ENCODE results near the gene ARID4A.
"Not testable (repeated sequence)": the region's sequence is repeated elsewhere in the genome, so short reads cannot be mapped to it uniquely, and the experiment has no call there.

The ARID4A gene, protein sequence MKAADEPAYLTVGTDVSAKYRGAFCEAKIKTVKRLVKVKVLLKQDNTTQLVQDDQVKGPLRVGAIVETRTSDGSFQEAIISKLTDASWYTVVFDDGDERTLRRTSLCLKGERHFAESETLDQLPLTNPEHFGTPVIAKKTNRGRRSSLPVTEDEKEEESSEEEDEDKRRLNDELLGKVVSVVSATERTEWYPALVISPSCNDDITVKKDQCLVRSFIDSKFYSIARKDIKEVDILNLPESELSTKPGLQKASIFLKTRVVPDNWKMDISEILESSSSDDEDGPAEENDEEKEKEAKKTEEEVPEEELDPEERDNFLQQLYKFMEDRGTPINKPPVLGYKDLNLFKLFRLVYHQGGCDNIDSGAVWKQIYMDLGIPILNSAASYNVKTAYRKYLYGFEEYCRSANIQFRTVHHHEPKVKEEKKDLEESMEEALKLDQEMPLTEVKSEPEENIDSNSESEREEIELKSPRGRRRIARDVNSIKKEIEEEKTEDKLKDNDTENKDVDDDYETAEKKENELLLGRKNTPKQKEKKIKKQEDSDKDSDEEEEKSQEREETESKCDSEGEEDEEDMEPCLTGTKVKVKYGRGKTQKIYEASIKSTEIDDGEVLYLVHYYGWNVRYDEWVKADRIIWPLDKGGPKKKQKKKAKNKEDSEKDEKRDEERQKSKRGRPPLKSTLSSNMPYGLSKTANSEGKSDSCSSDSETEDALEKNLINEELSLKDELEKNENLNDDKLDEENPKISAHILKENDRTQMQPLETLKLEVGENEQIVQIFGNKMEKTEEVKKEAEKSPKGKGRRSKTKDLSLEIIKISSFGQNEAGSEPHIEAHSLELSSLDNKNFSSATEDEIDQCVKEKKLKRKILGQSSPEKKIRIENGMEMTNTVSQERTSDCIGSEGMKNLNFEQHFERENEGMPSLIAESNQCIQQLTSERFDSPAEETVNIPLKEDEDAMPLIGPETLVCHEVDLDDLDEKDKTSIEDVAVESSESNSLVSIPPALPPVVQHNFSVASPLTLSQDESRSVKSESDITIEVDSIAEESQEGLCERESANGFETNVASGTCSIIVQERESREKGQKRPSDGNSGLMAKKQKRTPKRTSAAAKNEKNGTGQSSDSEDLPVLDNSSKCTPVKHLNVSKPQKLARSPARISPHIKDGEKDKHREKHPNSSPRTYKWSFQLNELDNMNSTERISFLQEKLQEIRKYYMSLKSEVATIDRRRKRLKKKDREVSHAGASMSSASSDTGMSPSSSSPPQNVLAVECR

GRCh38 chr14:58298477-58299400 lies at the start of gene ARID4A:
Gene ARID4A (plus strand): TSS chr14:58298555. CDS start chr14:58299855, 1,300 bp downstream.
- peak in 2 of 3 donors; percentile 50 to 68 for DNase-seq (ENCODE audit: low read depth in 3 of 3, low spot score in 1 of 3)

GRCh38 chr14:58249611-58250010 lies 48.7 kb upstream of the ARID4A start:
- DNase-seq (ENCODE audit: low read depth in 3 of 3, low spot score in 1 of 3): no peak

GRCh38 chr14:58258156-58258555 lies 40.2 kb upstream of the ARID4A start:
- no peak for DNase-seq (ENCODE audit: low read depth in 3 of 3, low spot score in 1 of 3)

- DNase-seq (ENCODE audit: low read depth in 3 of 3, low spot score in 1 of 3): not testable (repeated sequence)
Observed at GRCh38 chr14:58262005-58262404, 36.4 kb upstream of the ARID4A start.

DNA sequence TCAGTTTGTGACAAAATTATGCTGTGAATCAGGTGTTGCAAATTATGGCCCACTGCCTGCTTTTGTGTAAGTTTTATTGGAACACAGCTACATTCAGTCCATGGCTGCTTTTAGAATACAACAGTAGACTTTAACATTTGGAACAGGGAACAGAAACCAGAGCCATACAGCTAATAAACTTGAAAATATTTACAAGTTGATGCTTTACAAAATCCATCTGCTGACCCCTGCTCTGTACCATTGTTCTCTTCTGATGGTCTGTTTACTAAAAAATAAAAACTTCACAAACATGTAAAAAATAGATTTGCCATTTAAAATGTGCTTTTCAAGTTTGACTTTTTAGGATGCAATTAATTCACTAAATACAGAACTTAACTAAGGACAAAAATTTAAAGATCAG lies 33.0 kb upstream of the ARID4A start:
- DNase-seq (ENCODE audit: low read depth in 3 of 3, low spot score in 1 of 3): no peak

DNA sequence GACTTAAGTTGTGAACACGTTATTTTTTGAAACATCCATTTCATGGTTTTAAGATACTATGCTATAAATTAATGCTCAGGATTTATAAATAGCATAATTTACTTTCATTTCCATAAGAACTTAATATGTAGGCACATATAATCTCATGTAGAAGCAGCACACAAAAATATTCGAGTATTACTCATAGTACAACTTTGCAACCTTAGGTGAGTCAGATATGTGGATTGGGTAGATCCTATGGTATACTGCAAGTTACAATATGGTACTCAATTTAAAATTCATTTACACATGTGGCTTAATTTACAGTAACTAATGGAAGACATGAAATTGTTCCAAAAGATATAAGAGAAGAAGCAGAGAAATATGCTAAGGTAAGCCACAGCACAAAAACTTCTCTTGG lies 27.7 kb upstream of the ARID4A start:
- DNase-seq (ENCODE audit: low read depth in 3 of 3, low spot score in 1 of 3): no peak

DNA sequence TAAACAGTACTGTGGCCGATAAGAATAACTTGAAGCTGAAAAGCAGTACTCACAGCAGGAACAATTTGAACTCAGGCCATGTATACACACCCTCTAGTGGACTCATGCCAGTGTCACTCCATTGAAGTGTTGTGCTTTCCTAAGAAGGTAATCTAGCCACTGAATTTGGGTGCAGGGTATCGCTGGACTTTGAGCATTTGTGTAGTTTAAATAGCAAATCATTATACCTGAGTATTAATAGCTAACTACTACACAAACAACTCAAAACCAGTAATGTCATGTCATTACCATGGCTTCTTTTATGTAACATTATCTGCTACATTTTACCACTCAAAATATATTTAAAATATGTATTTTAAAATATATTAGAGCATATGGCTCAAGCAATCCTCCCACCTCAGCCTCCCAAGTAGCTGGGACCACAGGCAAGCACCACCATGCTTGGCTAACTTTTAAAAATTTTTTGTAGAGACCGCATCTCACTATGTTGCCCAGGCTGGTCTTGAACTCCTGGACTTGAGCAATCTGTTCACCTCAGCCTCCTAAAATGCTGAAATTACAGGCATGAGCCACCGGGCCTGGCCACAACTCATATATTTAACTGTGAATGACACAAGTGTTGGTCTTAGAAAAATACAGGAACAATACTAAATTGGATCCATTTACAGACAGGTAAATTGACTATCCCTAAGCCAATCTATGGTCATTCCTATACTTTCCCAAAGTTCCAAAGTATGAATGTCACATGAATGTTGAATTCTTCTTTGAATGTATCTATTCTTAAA lies 25.6 kb upstream of the ARID4A start:
- DNase-seq (ENCODE audit: low read depth in 3 of 3, low spot score in 1 of 3): no peak

- DNase-seq (ENCODE audit: low read depth in 3 of 3, low spot score in 1 of 3): no peak
Observed at GRCh38 chr14:58274881-58275280, 23.5 kb upstream of the ARID4A start.

- no peak for DNase-seq (ENCODE audit: low read depth in 3 of 3, low spot score in 1 of 3)
Observed at GRCh38 chr14:58275527-58276190, 22.7 kb upstream of the ARID4A start.

DNA sequence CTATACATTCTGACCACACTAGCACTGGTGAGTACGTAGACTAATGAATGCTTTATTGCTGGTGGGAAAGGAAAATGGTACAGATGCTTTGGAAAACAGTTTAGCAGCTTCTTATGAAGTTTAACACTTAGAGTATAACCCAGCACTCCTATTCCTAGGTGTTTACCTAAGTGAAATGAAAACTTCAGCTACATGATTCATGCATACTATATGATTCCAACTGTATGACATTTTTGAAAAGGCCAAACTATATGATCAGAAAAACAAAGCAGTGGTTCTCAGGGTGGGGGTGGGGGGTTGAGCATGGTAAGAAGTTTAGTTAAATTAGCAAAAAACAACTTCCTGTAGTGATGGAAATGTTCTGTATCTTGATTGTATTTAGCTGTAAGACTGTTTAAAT lies 22.1 kb upstream of the ARID4A start:
- no peak for DNase-seq (ENCODE audit: low read depth in 3 of 3, low spot score in 1 of 3)

DNA sequence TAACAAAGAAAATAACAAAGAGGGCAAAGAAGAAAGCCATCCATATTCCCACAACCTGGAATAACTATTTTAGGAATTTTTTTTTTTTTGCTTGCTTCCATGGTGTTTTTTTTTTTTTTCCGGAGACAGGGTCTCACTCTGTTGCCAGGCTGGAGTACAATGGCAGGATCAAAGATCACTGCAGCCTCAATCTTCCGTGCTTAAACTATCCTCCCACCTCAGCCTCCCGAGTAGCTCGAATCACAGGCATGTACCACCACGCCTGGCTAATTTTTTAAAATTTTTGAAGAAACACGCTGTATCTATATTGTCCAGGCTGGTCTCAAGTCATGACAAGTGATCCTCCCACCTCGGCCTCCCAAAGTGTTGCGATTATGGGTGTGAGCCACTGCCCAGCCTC lies 20.2 kb upstream of the ARID4A start:
- DNase-seq (ENCODE audit: low read depth in 3 of 3, low spot score in 1 of 3): no peak

DNA sequence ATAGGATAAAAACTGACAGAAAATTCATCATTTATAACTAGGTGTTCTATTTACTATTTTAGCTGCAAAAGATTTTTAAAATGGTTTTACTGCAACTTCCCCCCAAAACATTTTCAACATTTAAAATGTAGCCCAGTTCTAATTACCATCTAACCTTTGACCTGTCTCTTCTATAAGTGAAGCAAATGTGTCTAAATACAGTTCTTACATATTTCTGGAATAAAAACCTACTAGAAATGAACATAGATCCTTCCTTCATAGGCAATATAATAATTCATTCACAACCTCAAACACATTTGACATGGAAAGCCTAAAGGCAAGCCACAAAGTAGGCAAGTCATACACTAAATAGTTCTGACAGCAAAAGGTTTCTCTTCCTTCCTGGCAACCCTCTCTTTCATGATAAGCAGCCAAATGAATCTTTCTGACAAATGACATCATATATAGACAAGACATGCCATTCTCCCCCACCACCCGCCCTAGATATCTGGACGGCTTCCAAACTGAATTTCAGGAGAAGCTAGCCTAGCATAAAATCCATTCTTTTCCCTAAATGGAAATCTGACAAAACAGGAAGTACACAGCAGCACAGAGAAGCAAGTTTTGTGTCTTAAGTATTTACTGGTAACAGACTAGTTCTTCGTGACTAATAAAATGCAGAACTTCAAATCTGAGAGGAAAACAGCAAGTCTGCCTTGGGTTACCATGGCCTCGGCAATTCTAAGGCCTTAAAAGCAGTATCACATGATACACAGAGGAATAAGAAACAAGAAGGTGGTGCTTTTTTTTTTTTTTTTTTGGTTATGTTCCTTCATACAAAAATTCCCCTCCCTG lies 17.2 kb upstream of the ARID4A start:
- no peak for DNase-seq (ENCODE audit: low read depth in 3 of 3, low spot score in 1 of 3)

GRCh38 chr14:58281969-58282368 lies 16.4 kb upstream of the ARID4A start:
- no peak for DNase-seq (ENCODE audit: low read depth in 3 of 3, low spot score in 1 of 3)

DNA sequence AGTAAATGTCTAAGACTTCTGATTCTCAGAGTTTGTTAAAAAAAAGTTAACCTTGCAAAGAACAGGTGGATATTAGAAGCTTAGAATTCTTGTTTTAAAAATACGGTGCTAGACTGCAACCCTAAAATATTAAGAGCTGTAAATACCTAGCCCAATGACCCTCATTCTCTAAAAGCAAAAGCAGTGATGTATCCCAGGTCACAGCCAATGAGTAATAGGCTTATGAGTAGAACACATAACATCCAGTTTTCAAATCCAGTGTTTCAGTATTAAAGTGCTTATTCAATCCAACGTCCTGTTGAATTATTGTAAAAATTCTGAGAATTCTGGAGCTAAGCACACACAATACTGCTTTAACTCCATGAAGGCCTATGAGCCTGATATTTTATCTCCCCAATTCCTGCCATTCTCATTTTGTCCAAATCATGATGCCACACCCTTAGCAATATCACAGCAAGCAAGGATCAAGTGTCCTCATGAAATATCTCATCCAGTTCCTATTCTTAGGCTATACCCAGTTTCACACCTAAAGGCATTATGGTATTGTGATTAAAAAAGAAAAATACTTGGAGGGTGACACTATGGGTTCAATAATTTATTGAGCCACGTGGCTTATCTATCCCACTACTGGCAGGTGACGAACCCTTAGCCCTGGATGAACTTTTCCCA lies 15.3 kb upstream of the ARID4A start:
- no peak for DNase-seq (ENCODE audit: low read depth in 3 of 3, low spot score in 1 of 3)

DNA sequence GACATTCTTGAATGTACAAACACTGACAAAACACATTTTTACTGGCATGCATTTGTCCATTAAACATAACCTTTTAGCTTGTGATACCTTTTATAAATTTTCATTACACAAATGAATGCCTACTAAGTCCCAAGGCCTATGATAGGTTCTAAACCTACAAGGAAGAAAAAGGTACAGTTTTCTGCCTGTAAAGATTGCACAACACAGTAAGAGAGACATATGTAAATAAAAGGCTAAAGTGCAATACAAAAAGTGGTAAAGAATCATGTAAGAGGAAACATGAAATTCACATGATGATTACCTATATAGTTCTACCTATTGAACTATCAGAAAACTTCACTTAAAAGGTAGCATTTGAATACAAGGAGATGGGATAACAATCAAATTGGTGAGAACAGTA lies 14.6 kb upstream of the ARID4A start:
- DNase-seq (ENCODE audit: low read depth in 3 of 3, low spot score in 1 of 3): no peak

- DNase-seq (ENCODE audit: low read depth in 3 of 3, low spot score in 1 of 3): no peak
Observed at GRCh38 chr14:58285132-58285531, 13.2 kb upstream of the ARID4A start.

GRCh38 chr14:58287607-58288042 lies 10.7 kb upstream of the ARID4A start:
- DNase-seq (ENCODE audit: low read depth in 3 of 3, low spot score in 1 of 3): no peak
